HL-60/S4 (cell line): ENCODE measurements around the gene SLC38A5.

Experiments used
- in situ Hi-C: fragments of 300-500 bp; cut with MboI; formaldehyde crosslinking; loops from 2 replicates; pipeline ENCODE4 v1.14.3; 2022; ENCODE audit warnings: low sequenced_read_pairs

SLC38A5 gene

GRCh38 chrX:48492293-48492910, 22.3 kb upstream of the SLC38A5 start:
- in situ Hi-C loops, result loop anchor here (25.0 kb wide), 1 partner anchor 405 kb away; no protein-coding TSS in a partner anchor

- in situ Hi-C loops, result loop anchor here (25.0 kb wide), 1 partner anchor 405 kb away; no protein-coding TSS in a partner anchor
Observed at GRCh38 chrX:48491809-48492208, 21.7 kb upstream of the SLC38A5 start.

GRCh38 chrX:48490661-48491060, 20.6 kb upstream of the SLC38A5 start:
- in situ Hi-C loops, result loop anchor here (25.0 kb wide), 1 partner anchor 403 kb away; no protein-coding TSS in a partner anchor

GRCh38 chrX:48489892-48490291, 19.8 kb upstream of the SLC38A5 start:
- in situ Hi-C loops, result loop anchor here (25.0 kb wide), 1 partner anchor 403 kb away; no protein-coding TSS in a partner anchor

GRCh38 chrX:48489296-48489695, 19.2 kb upstream of the SLC38A5 start:
- in situ Hi-C loops, result loop anchor here (25.0 kb wide), 1 partner anchor 402 kb away; no protein-coding TSS in a partner anchor

- in situ Hi-C loops, result loop anchor here (25.0 kb wide), 1 partner anchor 401 kb away; no protein-coding TSS in a partner anchor
Observed at GRCh38 chrX:48488034-48488433, 18.0 kb upstream of the SLC38A5 start.

GRCh38 chrX:48487362-48487798, 17.3 kb upstream of the SLC38A5 start:
- in situ Hi-C loops, result loop anchor here (25.0 kb wide), 1 partner anchor 400 kb away; no protein-coding TSS in a partner anchor

GRCh38 chrX:48482526-48482925, 12.5 kb upstream of the SLC38A5 start:
- in situ Hi-C loops, result loop anchor here (25.0 kb wide), 1 partner anchor 395 kb away; no protein-coding TSS in a partner anchor

GRCh38 chrX:48480583-48480982, 10.5 kb upstream of the SLC38A5 start:
- in situ Hi-C loops, result loop anchor here (25.0 kb wide), 1 partner anchor 393 kb away; no protein-coding TSS in a partner anchor

GRCh38 chrX:48480142-48480541, 10.1 kb upstream of the SLC38A5 start:
- in situ Hi-C loops, result loop anchor here (25.0 kb wide), 1 partner anchor 393 kb away; no protein-coding TSS in a partner anchor

GRCh38 chrX:48478806-48479205, 8.7 kb upstream of the SLC38A5 start:
- in situ Hi-C loops, result loop anchor here (25.0 kb wide), 1 partner anchor 392 kb away; no protein-coding TSS in a partner anchor

- in situ Hi-C loops, result loop anchor here (25.0 kb wide), 1 partner anchor 391 kb away; no protein-coding TSS in a partner anchor
Observed at GRCh38 chrX:48477960-48478755, 8.1 kb upstream of the SLC38A5 start.

- in situ Hi-C loops, result loop anchor here (25.0 kb wide), 1 partner anchor 390 kb away; no protein-coding TSS in a partner anchor
Observed at GRCh38 chrX:48476919-48477318, 6.9 kb upstream of the SLC38A5 start.

- in situ Hi-C loops, result loop anchor here (25.0 kb wide), 1 partner anchor 389 kb away; no protein-coding TSS in a partner anchor
Observed at GRCh38 chrX:48475774-48476577, 5.9 kb upstream of the SLC38A5 start, which contains the start of gene FTSJ1. FTSJ1 (plus strand) TSS chrX:48476199; CDS start chrX:48478048, 1,849 bp downstream.

- in situ Hi-C loops, result loop anchor here (25.0 kb wide), 1 partner anchor 388 kb away; no protein-coding TSS in a partner anchor
Observed at GRCh38 chrX:48475296-48475695, 5.2 kb upstream of the SLC38A5 start.

GRCh38 chrX:48474581-48474980, 4.5 kb upstream of the SLC38A5 start:
- in situ Hi-C loops, result no loop called here

- in situ Hi-C loops, result no loop called here
Observed at GRCh38 chrX:48474127-48474526, 4.1 kb upstream of the SLC38A5 start.

- in situ Hi-C loops, result no loop called here
Observed at GRCh38 chrX:48473704-48473990, 3.6 kb upstream of the SLC38A5 start.

GRCh38 chrX:48472851-48473703, 3.0 kb upstream of the SLC38A5 start:
- in situ Hi-C loops, result no loop called here
